Gastroesophageal sphincter (tissue), 3 donors: ENCODE measurements around the gene WFDC11.
"Not testable (repeated sequence)": the region's sequence is repeated elsewhere in the genome, so short reads cannot be mapped to it uniquely, and the experiment has no call there.

Source experiments
- POLR2A ChIP-seq, 2 donors: fragments of 450-650 bp; IDR thresholded peaks; one replicate each; pipeline ENCODE4 v1.6.1; 2017; ENCODE audit warnings: antibody characterized with exemption in 2 of 2, mild to moderate bottlenecking in 2 of 2, moderate library complexity in 1 of 2
- TF ChIP-seq, protein P1 (sequence below), 4 experiments: fragments of 200-600 bp in 2 of 4; fragments of 450-650 bp in 2 of 4; sonication (generic) in 1 of 4; IDR thresholded peaks; one replicate each; pipeline ENCODE4 v1.5.1; 2017 to 2019; ENCODE audit warnings: antibody characterized with exemption in 4 of 4, mild to moderate bottlenecking in 2 of 4, moderate library complexity in 2 of 4

DNA sequence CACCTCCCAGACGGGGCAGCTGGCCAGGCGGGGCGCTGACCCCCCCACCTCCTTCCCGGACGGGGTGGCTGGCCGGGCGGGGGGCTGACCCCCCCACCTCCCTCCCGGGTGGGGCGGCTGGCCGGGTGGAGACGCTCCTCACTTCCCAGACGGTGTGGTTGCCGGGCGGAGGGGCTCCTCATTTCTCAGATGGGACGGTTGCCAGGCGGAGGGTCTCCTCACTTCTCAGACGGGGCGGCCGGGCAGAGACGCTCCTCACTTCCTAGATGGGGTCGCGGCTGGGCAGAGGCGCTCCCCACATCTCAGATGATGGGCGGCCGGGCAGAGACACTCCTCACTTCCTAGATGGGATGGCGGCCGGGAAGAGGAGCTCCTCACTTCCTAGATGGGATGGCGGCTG, 24.2 kb downstream of the WFDC11 start:
- TF ChIP-seq, protein P1, sequence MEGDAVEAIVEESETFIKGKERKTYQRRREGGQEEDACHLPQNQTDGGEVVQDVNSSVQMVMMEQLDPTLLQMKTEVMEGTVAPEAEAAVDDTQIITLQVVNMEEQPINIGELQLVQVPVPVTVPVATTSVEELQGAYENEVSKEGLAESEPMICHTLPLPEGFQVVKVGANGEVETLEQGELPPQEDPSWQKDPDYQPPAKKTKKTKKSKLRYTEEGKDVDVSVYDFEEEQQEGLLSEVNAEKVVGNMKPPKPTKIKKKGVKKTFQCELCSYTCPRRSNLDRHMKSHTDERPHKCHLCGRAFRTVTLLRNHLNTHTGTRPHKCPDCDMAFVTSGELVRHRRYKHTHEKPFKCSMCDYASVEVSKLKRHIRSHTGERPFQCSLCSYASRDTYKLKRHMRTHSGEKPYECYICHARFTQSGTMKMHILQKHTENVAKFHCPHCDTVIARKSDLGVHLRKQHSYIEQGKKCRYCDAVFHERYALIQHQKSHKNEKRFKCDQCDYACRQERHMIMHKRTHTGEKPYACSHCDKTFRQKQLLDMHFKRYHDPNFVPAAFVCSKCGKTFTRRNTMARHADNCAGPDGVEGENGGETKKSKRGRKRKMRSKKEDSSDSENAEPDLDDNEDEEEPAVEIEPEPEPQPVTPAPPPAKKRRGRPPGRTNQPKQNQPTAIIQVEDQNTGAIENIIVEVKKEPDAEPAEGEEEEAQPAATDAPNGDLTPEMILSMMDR (IDR thresholded peaks at IDR 0.05) = not testable (repeated sequence)
- not testable (repeated sequence) for TF ChIP-seq POLR2A (IDR thresholded peaks at IDR 0.05)
